Endothelial cell of umbilical vein (primary cell): ENCODE measurements around the gene RPSA. TPM values are rescaled to one million over a fixed set of nuclear protein-coding genes. Genes with fewer than 3 reads are reported as not detected.

ENCODE experiments used
- BruUV-seq: library from RNA; stranded (reverse); fragments of 400-500 nt; replicated peaks from 2 replicates; lab custom pipeline; 2021; lab: Mats Ljungman, UMichigan
- CTCF ChIA-PET: fragments of 300-600, 350-600 bp; sonication (Branson Sonifier 250); formaldehyde crosslinking; loops from one replicate; lab custom pipeline; 2021; ENCODE audit warnings: antibody characterized with exemption, inconsistent platforms; lab: Charles Lee
- POLR2A ChIA-PET: fragments of 300-600, 350-600 bp; sonication (Branson Sonifier 250); formaldehyde crosslinking; loops from one replicate; lab custom pipeline; 2021; ENCODE audit warnings: antibody characterized with exemption, inconsistent platforms; lab: Charles Lee
- DNase-seq: peaks from one replicate; pipeline ENCODE4 v3.0.0-alpha.2; 2011; ENCODE audit warnings: low read depth, low spot score
- FAIRE-seq: peaks from 2 replicates; lab custom pipeline; 2011; peaks lifted over from hg19 to GRCh38; lab: Jason Lieb, UNC
- H2AFZ ChIP-seq: 2 replicates; pipeline ENCODE4 v1.6.0; 2012; ENCODE audit warnings: low read depth, low read length, control low read depth, inconsistent platforms
- H3K27ac ChIP-seq: 2 replicates; pipeline ENCODE4 v1.5.1; 2011; ENCODE audit warnings: low read depth, mild to moderate bottlenecking, control low read depth, low read length, moderate library complexity; ENCODE audit not compliant: insufficient read depth
- H3K27me3 ChIP-seq, 2 experiments: 2 replicates each; pipeline versions ENCODE4 v1.6.0 to v1.6.1; 2011; ENCODE audit warnings: low read length in 2 of 2, mixed read lengths in 1 of 2; ENCODE audit not compliant: control insufficient read depth in 2 of 2, insufficient read depth in 2 of 2
- H3K36me3 ChIP-seq, 2 experiments: 2 replicates in 1 of 2; 3 replicates in 1 of 2; pipeline ENCODE4 v1.5.1; 2011; ENCODE audit warnings: low read length in 2 of 2, mild to moderate bottlenecking in 1 of 2, moderate library complexity in 1 of 2; ENCODE audit not compliant: control insufficient read depth in 2 of 2, insufficient read depth in 2 of 2; ENCODE audit errors: extremely low read depth in 1 of 2
- H3K4me1 ChIP-seq: 3 replicates; pipeline ENCODE4 v1.5.1; 2011; ENCODE audit warnings: mild to moderate bottlenecking, low read length; ENCODE audit not compliant: control insufficient read depth, insufficient read depth; ENCODE audit errors: extremely low read depth
- H3K4me2 ChIP-seq: 2 replicates; pipeline ENCODE4 v1.6.1; 2011; ENCODE audit warnings: low read length, control low read depth, mixed read lengths; ENCODE audit not compliant: insufficient read depth
- H3K4me3 ChIP-seq, 3 experiments: fragments of 200-600 bp in 1 of 3; sonication (generic), shearing (Covaris generic) in 1 of 3; replicated peaks in 1 of 3; 2 replicates each; pipeline ENCODE4 v1.5.1; 2011 to 2016; ENCODE audit warnings: control low read depth in 3 of 3, low read length in 3 of 3, mild to moderate bottlenecking in 2 of 3, inconsistent platforms in 1 of 3, low read depth in 1 of 3, moderate library complexity in 1 of 3; ENCODE audit not compliant: insufficient read depth in 1 of 3
- H3K79me2 ChIP-seq: 2 replicates; pipeline ENCODE4 v1.6.0; 2012; ENCODE audit warnings: low read length, inconsistent platforms; ENCODE audit not compliant: control insufficient read depth, insufficient read depth
- H3K9ac ChIP-seq: replicated peaks from 2 replicates; pipeline ENCODE3; 2011; ENCODE audit warnings: low read length, control low read depth; ENCODE audit not compliant: insufficient read depth; ENCODE audit errors: extremely low read depth
- H3K9me1 ChIP-seq: replicated peaks from 3 replicates; pipeline ENCODE4 v1.6.0; 2011; ENCODE audit warnings: mild to moderate bottlenecking, low read length; ENCODE audit not compliant: control insufficient read depth, insufficient read depth; ENCODE audit errors: extremely low read depth
- H3K9me3 ChIP-seq: replicated peaks from 2 replicates; pipeline ENCODE4 v1.5.1; 2012; ENCODE audit warnings: low read length, inconsistent platforms; ENCODE audit not compliant: control insufficient read depth, insufficient read depth
- H4K20me1 ChIP-seq: replicated peaks from 2 replicates; pipeline ENCODE3; 2011; ENCODE audit warnings: mild to moderate bottlenecking, low read length; ENCODE audit not compliant: control insufficient read depth, insufficient read depth; ENCODE audit errors: extremely low read depth
- EZH2 ChIP-seq: IDR thresholded peaks from 2 replicates; pipeline ENCODE4 v1.6.1; 2012; ENCODE audit warnings: borderline replicate concordance, low read depth, mild to moderate bottlenecking, moderate library complexity, low read length, inconsistent platforms; ENCODE audit not compliant: severe bottlenecking
- FOS ChIP-seq: IDR thresholded peaks from 2 replicates; pipeline ENCODE4 v1.6.1; 2011; ENCODE audit warnings: mild to moderate bottlenecking, low read length, moderate library complexity, borderline replicate concordance; ENCODE audit not compliant: insufficient read depth
- GATA2 ChIP-seq: IDR thresholded peaks from 2 replicates; pipeline ENCODE4 v1.7.0; 2011; ENCODE audit warnings: low read depth, mild to moderate bottlenecking, moderate library complexity, mixed read lengths, low read length; ENCODE audit not compliant: insufficient read length, insufficient read depth
- JUN ChIP-seq: IDR thresholded peaks from 2 replicates; pipeline ENCODE4 v1.6.1; 2011; ENCODE audit warnings: borderline replicate concordance, low read depth; ENCODE audit not compliant: insufficient read length, insufficient read depth
- MYC ChIP-seq: IDR thresholded peaks from one replicate; pipeline ENCODE4 v1.6.1; 2011; ENCODE audit warnings: mild to moderate bottlenecking, low read depth, low read length
- POLR2A ChIP-seq: IDR thresholded peaks from 2 replicates; pipeline ENCODE4 v1.6.1; 2012; ENCODE audit warnings: low read depth, mild to moderate bottlenecking, control low read depth, low read length
- POLR2AphosphoS5 ChIP-seq: IDR thresholded peaks from 2 replicates; pipeline ENCODE4 v1.6.1; 2012; ENCODE audit warnings: low read depth, mild to moderate bottlenecking, control low read depth, low read length, moderate library complexity; ENCODE audit not compliant: insufficient read depth
- dilution Hi-C: fragments of 300-500 bp; cut with MboI; formaldehyde crosslinking; loops from one replicate; pipeline ENCODE4 v1.15.0; 2019; ENCODE audit warnings: low sequenced_read_pairs; ENCODE audit not compliant: extremely low pct_ligation_motif_present
- intact Hi-C: fragments of 100-400 bp; cut with micrococcal nuclease; formaldehyde crosslinking; loops from one replicate; pipeline ENCODE4 v1.10.0; 2022
- polyA plus RNA-seq, 4 experiments: library from polyadenylated mRNA; depleted of rRNA in 3 of 4; stranded (reverse) in 3 of 4; unstranded in 1 of 4; fragments of >200 nt; gene quantifications; 2 replicates each; pipeline versions ENCODE4 v1.2.1 to v1.2.3, GENCODE V29; 2011 to 2012; ENCODE audit warnings: missing spikeins in 1 of 4
- total RNA-seq: library from RNA; stranded (reverse); gene quantifications from 2 replicates; pipeline ENCODE4 v1.2.3, GENCODE V29; 2021
- TF ChIP-seq, protein P1 (sequence below), 2 donors: IDR thresholded peaks; 1 replicate in 1 of 2; 2 replicates in 1 of 2; pipeline ENCODE4 v1.5.1; 2011; ENCODE audit warnings: low read length in 2 of 2, mild to moderate bottlenecking in 2 of 2, moderate library complexity in 2 of 2, control low read depth in 1 of 2, inconsistent platforms in 1 of 2, low read depth in 1 of 2; ENCODE audit not compliant: insufficient read depth in 1 of 2; ENCODE audit errors: extremely low read depth in 1 of 2
- TF ChIP-seq, protein P2 (sequence below): IDR thresholded peaks from 2 replicates; pipeline ENCODE4 v1.6.1; 2011; ENCODE audit not compliant: insufficient read depth, insufficient read length

Gene RPSA
- total and polyA plus RNA-seq, 2 donors (not counting 3 experiments of a cell fraction or from before 2014, with no cell fraction given), result 1,357 to 3,687 TPM

DNA sequence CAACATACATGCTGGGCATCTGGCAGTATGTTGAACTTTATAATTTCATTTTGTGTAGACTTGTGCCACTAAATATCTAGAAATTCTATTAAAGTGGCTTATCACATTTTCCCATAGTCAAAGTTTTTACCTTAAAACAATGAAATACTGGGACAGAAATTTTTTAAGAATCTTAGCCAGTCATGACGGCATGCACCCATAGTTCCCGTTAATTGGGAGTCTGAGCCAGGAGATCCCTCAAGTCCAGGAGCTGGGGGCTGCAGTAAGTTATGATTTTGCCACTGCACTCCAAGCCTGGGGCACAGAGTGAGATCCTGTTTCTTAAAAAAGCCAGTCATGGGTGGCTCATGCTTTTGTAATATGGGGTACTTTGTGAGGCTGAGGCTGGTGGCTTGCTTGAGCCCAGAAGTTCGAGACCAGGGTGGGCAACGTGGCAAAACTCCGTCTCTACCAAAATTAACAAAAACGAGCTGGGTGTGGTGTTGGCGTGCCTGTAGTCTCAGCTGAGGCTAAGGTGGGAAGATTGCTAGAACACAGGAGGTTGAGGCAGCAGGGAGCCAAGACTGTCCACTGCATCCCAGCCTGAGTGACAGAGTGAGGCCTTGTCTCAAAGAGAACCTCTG, 3.1 kb downstream of the RPSA start:
- Histone ChIP-seq H3K36me3 (peaks cover 35 to 37% of the 10 kb centered on the region in 2 experiments), H3K4me2 (peak overlapping the region; percentile 32), H3K9ac (no peak overlapping the region), H3K27me3 (no peaks in the 10 kb centered on the region), H3K4me1 (peaks cover 19% of the 10 kb centered on the region), H3K9me3 (no peaks in the 10 kb centered on the region), H4K20me1 (peaks cover 4% of the 10 kb centered on the region), H3K79me2 (peaks cover 42% of the 10 kb centered on the region), H3K4me3 (peak overlapping the region in 1 of 3 experiments; percentile 38), H2AFZ (no peak overlapping the region), H3K9me1 (no peaks in the 10 kb centered on the region), H3K27ac (no peak overlapping the region)
- FAIRE-seq (peak; percentile 35), DNase-seq (no peak)
- POLR2A ChIA-PET, result interaction anchor here (0.6 kb wide), 1 partner anchor 1176 kb away, joined by 3 read pairs; no protein-coding TSS in a partner anchor
- intact Hi-C loops (loop anchor here (10.0 kb wide), 1 partner anchor 905 kb away; no protein-coding TSS in a partner anchor), dilution Hi-C loops (no loop called here)
- no TSS peak for BruUV-seq
- CTCF ChIA-PET, result interaction anchor here (1.3 kb wide), 1 partner anchor 90 kb away, joined by 3 read pairs; no protein-coding TSS in a partner anchor
- TF ChIP-seq, protein P1, sequence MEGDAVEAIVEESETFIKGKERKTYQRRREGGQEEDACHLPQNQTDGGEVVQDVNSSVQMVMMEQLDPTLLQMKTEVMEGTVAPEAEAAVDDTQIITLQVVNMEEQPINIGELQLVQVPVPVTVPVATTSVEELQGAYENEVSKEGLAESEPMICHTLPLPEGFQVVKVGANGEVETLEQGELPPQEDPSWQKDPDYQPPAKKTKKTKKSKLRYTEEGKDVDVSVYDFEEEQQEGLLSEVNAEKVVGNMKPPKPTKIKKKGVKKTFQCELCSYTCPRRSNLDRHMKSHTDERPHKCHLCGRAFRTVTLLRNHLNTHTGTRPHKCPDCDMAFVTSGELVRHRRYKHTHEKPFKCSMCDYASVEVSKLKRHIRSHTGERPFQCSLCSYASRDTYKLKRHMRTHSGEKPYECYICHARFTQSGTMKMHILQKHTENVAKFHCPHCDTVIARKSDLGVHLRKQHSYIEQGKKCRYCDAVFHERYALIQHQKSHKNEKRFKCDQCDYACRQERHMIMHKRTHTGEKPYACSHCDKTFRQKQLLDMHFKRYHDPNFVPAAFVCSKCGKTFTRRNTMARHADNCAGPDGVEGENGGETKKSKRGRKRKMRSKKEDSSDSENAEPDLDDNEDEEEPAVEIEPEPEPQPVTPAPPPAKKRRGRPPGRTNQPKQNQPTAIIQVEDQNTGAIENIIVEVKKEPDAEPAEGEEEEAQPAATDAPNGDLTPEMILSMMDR (IDR thresholded peaks at IDR 0.05; ENCODE audit: extremely low read depth in 1 of 2, insufficient read depth in 1 of 2, low read depth in 1 of 2, low read length in 2 of 2), result no peak
- TF ChIP-seq JUN (no peak), POLR2A (no peak), POLR2AphosphoS5 (no peak), GATA2 (no peak), FOS (no peak), EZH2 (no peak), MYC (no peak)
- TF ChIP-seq, protein P2, sequence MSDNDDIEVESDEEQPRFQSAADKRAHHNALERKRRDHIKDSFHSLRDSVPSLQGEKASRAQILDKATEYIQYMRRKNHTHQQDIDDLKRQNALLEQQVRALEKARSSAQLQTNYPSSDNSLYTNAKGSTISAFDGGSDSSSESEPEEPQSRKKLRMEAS, result no peak
